ENCODE measurements around the gene PRR7. TPM values are rescaled to one million over a fixed set of nuclear protein-coding genes. Genes with fewer than 3 reads are reported as not detected.

PRR7 gene
- total and polyA plus RNA-seq, 7 donors, result 0.39 to 3.8 (median 1.8) TPM

GRCh38 chr5:177403102-177403791 is 43.4 kb upstream of the PRR7 start:
- peak; percentile 28 to 54 for DNase-seq
- Histone ChIP-seq H3K4me1 (peaks cover 14% of the 10 kb centered on the region), H3K36me3 (ENCODE audit: insufficient read depth in 1 of 2, low read depth in 1 of 2) (no peaks in the 10 kb centered on the region), H3K9me3 (no peaks in the 10 kb centered on the region), H3K27me3 (ENCODE audit: insufficient read depth in 3 of 3, low read length in 2 of 3) (peaks cover 0 to 66% (median 35%) of the 10 kb centered on the region in 3 donors), H3K27ac (no peak overlapping the region), H3K4me3 (peak overlapping the region; percentile 60)
- 1 to 3% (median 1%) methylated on average over 50 to 61 of the region's 61 CpGs for WGBS, 3 donors
- ATAC-seq, result peak in 1 of 4 donors; percentile 14
- no peak for TF ChIP-seq CTCF (IDR thresholded peaks at IDR 0.05)
- intact Hi-C loops (cut with DNase I), result no loop called here

- Histone ChIP-seq H3K27ac (no peak overlapping the region), H3K27me3 (ENCODE audit: insufficient read depth in 3 of 3, low read length in 2 of 3) (peaks cover 0 to 58% (median 35%) of the 10 kb centered on the region in 3 donors), H3K4me3 (peak overlapping the region; percentile 60), H3K9me3 (no peaks in the 10 kb centered on the region), H3K36me3 (ENCODE audit: insufficient read depth in 1 of 2, low read depth in 1 of 2) (no peaks in the 10 kb centered on the region), H3K4me1 (peaks cover 14% of the 10 kb centered on the region)
- DNase-seq (peak; percentile 88 to 93), ATAC-seq (peak; percentile 92 to 98 (median 96))
- TF ChIP-seq CTCF (IDR thresholded peaks at IDR 0.05), result peak; percentile 73
- 0 to 1% (median 0%) methylated on average over 56 to 93 of the region's 93 CpGs for WGBS, 3 donors
- intact Hi-C loops (cut with DNase I), result loop anchor here (1.0 kb wide), 2 partner anchors 49 to 50 kb away; no protein-coding TSS in a partner anchor
These were observed 42.6 kb upstream of the PRR7 start for GRCh38 chr5:177403792-177404640.

- intact Hi-C loops (cut with DNase I), result loop anchor here (1.0 to 5.0 kb wide), 3 partner anchors 49 to 98 kb away; no protein-coding TSS in a partner anchor
- peak overlapping the region; percentile 60 for H3K4me3 ChIP-seq
- peaks cover 14% of the 10 kb centered on the region for H3K4me1 ChIP-seq
- H3K27me3 ChIP-seq (ENCODE audit: insufficient read depth in 3 of 3, low read length in 2 of 3), result peaks cover 0 to 51% (median 30%) of the 10 kb centered on the region in 3 donors
- DNase-seq (no peak), ATAC-seq (no peak)
- H3K36me3 ChIP-seq (ENCODE audit: insufficient read depth in 1 of 2, low read depth in 1 of 2), result no peaks in the 10 kb centered on the region
- 17 to 25% (median 20%) methylated on average over 15 to 16 of the region's 16 CpGs for WGBS, 3 donors
- no peaks in the 10 kb centered on the region for H3K9me3 ChIP-seq
- no peak overlapping the region for H3K27ac ChIP-seq
- TF ChIP-seq CTCF (IDR thresholded peaks at IDR 0.05), result no peak
These were observed 41.9 kb upstream of the PRR7 start for GRCh38 chr5:177404641-177405179.

GRCh38 chr5:177405312-177405711 is 41.3 kb upstream of the PRR7 start:
- H3K27me3 ChIP-seq (ENCODE audit: insufficient read depth in 3 of 3, low read length in 2 of 3), result peaks cover 0 to 45% (median 24%) of the 10 kb centered on the region in 3 donors
- intact Hi-C loops (cut with DNase I), result loop anchor here in 1 of 2 donors (5.0 kb wide), 1 partner anchor 97 kb away; no protein-coding TSS in a partner anchor
- WGBS, 3 donors, result 89 to 93% (median 90%) methylated on average over 2 of the region's 2 CpGs
- H3K4me1 ChIP-seq, result peaks cover 14% of the 10 kb centered on the region
- H3K4me3 ChIP-seq, result no peak overlapping the region
- H3K27ac ChIP-seq, result no peak overlapping the region
- ATAC-seq, result no peak
- TF ChIP-seq CTCF (IDR thresholded peaks at IDR 0.05), result no peak
- no peak for DNase-seq
- H3K9me3 ChIP-seq, result no peaks in the 10 kb centered on the region
- H3K36me3 ChIP-seq (ENCODE audit: insufficient read depth in 1 of 2, low read depth in 1 of 2), result no peaks in the 10 kb centered on the region

Measured in psoas muscle (tissue), 8 donors.